LNCaP clone FGC (cell line): Measurements from ENCODE around the gene NADK2.

Experiments used
- DNase-seq: peaks from one replicate; pipeline ENCODE4 v3.0.0-alpha.2; 2011; ENCODE audit warnings: low read depth
- H3K4me3 ChIP-seq: 2 replicates; pipeline ENCODE4 v1.5.1; 2011; ENCODE audit warnings: mild to moderate bottlenecking, low read depth, low read length, control low read depth
- CTCF ChIP-seq: IDR thresholded peaks from 2 replicates; pipeline ENCODE4 v1.5.1; 2012; ENCODE audit warnings: mild to moderate bottlenecking; ENCODE audit not compliant: control insufficient read depth, insufficient read depth; ENCODE audit errors: extremely low read depth

The NADK2 gene

GRCh38 chr5:36264202-36264760 is 22.6 kb upstream of the NADK2 start:
- no peak for TF ChIP-seq CTCF
- H3K4me3 ChIP-seq: no peak overlapping the region
- DNase-seq: no peak

DNA sequence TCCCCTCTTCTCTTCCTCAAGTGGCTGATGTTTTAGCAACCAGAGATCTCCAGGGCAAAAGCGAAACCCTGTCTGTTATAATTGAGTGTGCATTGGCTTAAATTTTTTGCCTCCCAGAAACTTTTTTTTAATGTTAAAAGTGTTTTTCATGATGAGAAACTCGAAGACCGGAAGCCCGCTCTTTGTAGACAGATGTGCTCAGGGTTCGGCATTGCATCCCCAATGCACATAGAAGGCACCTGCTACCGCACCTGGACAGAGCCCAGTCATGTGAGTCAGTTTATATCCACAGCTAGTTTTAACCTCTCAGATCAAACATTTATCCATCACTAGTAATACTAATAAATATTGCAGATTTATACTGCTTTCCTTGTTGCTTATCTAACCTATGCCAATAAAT is 19.5 kb upstream of the NADK2 start:
- TF ChIP-seq CTCF: no peak
- no peak overlapping the region for H3K4me3 ChIP-seq

GRCh38 chr5:36253575-36253974 is 11.8 kb upstream of the NADK2 start:
- no peak overlapping the region for H3K4me3 ChIP-seq
- DNase-seq: no peak
- TF ChIP-seq CTCF: no peak

More for the DNA sequence above, 19.5 kb upstream of the NADK2 start:
- DNase-seq: no peak

GRCh38 chr5:36252722-36253365 is 11.1 kb upstream of the NADK2 start:
- no peak overlapping the region for H3K4me3 ChIP-seq
- DNase-seq: no peak
- TF ChIP-seq CTCF: no peak

DNA sequence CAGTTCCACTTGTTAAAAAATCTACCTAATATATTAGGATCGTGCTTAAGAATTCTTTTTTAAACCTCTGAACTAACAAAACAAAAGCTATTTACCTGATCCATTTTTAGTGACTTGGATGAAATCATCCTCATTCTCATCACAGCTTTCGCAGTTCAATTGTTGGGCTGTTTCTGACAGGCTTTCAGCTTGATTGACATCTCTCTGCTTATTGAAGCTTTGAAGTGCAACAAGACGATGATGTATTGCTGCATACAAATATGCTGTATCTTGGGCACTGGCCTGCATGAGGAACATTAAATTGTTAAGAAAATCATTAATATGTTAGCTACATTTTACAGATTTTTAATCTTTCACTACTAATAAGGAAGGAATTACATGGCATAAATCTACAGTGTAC is 9.5 kb upstream of the NADK2 start:
- DNase-seq: no peak
- H3K4me3 ChIP-seq: no peak overlapping the region
- no peak for TF ChIP-seq CTCF

- no peak overlapping the region for H3K4me3 ChIP-seq
- no peak for DNase-seq
- no peak for TF ChIP-seq CTCF
These were observed 8.7 kb upstream of the NADK2 start for GRCh38 chr5:36250427-36250826.

GRCh38 chr5:36246036-36246800 is 4.5 kb upstream of the NADK2 start:
- DNase-seq: no peak
- no peak for TF ChIP-seq CTCF
- no peak overlapping the region for H3K4me3 ChIP-seq
